ENCODE measurements around the gene RAB30.

DNA sequence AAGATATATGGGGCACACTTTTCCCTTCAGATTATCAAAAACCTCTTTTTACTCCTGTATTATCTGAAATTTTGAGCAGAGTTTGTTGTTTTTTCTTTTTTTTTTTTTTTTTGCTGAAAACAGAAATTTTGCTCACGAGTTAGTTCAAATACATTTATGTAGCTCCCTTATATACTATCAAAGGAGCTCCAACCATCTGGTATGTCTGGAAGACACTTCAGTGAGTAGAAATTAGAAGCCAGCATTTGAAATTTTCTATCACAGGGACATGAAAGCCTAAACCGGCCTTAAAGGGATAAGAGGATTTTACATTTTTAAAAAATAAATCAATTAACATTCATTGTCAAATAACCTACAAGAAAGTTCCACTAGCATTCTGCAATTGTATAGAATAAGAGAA lies 96.8 kb downstream of the RAB30 start:
- no peak for TF ChIP-seq POLR2A (IDR thresholded peaks at IDR 0.05)
- TF ChIP-seq, protein P1, sequence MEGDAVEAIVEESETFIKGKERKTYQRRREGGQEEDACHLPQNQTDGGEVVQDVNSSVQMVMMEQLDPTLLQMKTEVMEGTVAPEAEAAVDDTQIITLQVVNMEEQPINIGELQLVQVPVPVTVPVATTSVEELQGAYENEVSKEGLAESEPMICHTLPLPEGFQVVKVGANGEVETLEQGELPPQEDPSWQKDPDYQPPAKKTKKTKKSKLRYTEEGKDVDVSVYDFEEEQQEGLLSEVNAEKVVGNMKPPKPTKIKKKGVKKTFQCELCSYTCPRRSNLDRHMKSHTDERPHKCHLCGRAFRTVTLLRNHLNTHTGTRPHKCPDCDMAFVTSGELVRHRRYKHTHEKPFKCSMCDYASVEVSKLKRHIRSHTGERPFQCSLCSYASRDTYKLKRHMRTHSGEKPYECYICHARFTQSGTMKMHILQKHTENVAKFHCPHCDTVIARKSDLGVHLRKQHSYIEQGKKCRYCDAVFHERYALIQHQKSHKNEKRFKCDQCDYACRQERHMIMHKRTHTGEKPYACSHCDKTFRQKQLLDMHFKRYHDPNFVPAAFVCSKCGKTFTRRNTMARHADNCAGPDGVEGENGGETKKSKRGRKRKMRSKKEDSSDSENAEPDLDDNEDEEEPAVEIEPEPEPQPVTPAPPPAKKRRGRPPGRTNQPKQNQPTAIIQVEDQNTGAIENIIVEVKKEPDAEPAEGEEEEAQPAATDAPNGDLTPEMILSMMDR (IDR thresholded peaks at IDR 0.05): no peak
